IPS-15b (cell line): ENCODE measurements around the gene CLDN19.
"Not testable (repeated sequence)": the region's sequence is repeated elsewhere in the genome, so short reads cannot be mapped to it uniquely, and the experiment has no call there.

Experiments
- H3K27me3 ChIP-seq: one replicate; pipeline ENCODE4 v1.6.1; 2013; ENCODE audit warnings: low read length; ENCODE audit not compliant: control insufficient read depth, insufficient read depth
- H3K36me3 ChIP-seq: one replicate; pipeline ENCODE4 v1.6.1; 2013; ENCODE audit warnings: low read length; ENCODE audit not compliant: control insufficient read depth, insufficient read depth
- H3K4me1 ChIP-seq: one replicate; pipeline ENCODE4 v1.6.1; 2013; ENCODE audit warnings: mild to moderate bottlenecking, low read length; ENCODE audit not compliant: control insufficient read depth, insufficient read depth
- H3K4me3 ChIP-seq: one replicate; pipeline ENCODE4 v1.5.1; 2013; ENCODE audit warnings: low read depth, low read length
- H3K9ac ChIP-seq: one replicate; pipeline ENCODE4 v1.6.1; 2013; ENCODE audit warnings: low read depth, mild to moderate bottlenecking, low read length
- H3K9me3 ChIP-seq: one replicate; pipeline ENCODE4 v1.6.1; 2013; ENCODE audit warnings: mild to moderate bottlenecking, low read length; ENCODE audit not compliant: control insufficient read depth, insufficient read depth

Gene CLDN19

DNA sequence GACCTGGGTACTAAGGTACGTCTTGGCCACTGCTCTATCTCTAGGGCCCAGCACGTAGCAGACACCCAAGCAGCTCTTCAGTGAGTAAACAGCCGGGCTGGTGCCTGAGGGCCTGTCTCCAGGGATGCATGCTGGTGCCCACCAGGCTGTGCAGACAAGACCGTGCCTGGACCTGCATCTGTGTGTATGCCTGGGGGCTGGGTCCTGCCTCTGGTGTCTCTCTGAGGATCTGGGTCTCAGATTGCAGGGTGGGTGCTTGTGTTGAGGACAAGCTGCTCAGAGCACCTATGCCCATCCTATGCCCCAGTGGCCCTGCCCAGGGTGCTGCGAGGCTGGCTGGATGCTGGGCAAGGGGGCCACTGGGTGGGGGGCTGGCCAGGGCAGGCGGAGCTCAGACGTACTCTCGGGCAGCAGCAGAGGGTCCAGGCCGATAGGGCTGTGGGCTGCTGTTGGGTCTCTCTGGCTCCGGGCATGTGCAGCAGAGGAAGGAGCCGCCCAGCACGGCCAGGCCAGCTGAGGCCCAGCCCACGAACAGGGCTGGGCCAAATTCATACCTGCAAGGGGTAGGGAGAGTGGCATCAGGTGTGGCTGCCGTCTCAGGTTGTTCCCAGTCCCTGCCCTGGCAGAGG is 4.4 kb downstream of the CLDN19 start:
- Histone ChIP-seq H3K4me3 (no peak overlapping the region), H3K27me3 (no peaks in the 10 kb centered on the region), H3K36me3 (peaks cover 4% of the 10 kb centered on the region), H3K9me3 (no peaks in the 10 kb centered on the region), H3K9ac (no peak overlapping the region), H3K4me1 (peaks cover 8% of the 10 kb centered on the region)

DNA sequence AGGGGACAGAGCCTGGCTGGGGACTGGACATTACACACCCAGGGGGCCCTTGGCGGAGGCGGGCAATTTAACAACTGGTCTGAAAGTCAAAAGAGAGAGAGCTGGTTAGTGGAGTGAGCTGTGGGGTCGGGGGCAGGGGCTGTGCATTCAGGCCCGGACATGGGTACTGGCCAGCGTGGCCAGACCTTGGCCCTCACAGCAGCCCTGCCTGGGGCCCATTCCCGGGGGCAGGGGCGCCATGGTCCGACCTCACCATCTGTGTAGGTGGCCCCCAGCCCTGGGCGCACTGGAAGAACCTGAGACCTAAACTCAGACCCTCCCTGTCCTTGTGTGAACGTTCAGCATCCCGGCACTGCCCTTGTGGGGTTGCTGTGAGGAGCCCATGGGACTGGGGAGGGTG is 5.0 kb downstream of the CLDN19 start:
- no peaks in the 10 kb centered on the region for H3K27me3 ChIP-seq
- H3K4me1 ChIP-seq: peaks cover 5% of the 10 kb centered on the region
- H3K36me3 ChIP-seq: peaks cover 4% of the 10 kb centered on the region
- H3K4me3 ChIP-seq: no peak overlapping the region
- H3K9me3 ChIP-seq: no peaks in the 10 kb centered on the region
- H3K9ac ChIP-seq: no peak overlapping the region

DNA sequence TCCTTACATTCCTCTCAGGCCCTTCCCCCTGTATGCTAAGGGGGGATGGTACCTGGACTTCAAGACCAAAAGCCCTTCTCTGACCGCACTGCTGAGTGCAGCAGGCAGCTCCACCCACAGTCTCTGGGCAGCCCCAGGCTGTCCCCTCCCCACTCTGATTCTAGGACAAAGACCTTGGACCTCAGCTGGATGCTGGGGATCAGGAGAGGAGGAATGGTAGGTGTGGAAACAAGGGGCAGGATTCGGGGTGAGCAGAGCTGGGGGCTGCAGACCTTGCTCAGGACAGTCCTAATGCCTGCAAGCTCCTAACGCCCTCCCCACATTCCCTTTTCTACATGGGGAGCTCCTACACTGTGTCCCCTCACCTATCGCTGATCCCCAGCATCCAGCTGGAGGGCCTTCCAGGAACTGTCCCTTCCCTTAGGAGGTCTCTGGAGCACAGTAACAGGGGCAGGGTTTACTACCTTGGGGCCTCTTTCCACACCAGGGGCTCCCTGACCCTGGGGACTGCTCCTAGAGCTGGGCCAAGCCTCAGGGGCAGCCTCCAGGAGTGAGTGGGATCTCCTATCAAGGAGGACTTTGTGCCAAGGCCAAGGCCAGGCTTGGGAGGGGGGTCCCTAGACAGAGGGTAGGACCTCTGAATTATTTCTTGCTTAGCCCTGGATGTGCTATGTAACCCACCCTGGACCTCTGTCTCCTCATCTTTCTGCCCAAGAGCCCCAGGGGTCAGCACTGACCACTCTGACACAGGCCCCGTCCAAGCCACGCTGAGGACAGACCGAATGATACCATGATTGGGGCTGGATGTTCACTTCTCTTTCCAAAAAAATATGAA is 5.6 kb downstream of the CLDN19 start:
- no peak overlapping the region for H3K4me3 ChIP-seq
- H3K9me3 ChIP-seq: no peaks in the 10 kb centered on the region
- peaks cover under 1% of the 10 kb centered on the region for H3K4me1 ChIP-seq
- no peak overlapping the region for H3K9ac ChIP-seq
- no peaks in the 10 kb centered on the region for H3K27me3 ChIP-seq
- peaks cover 4% of the 10 kb centered on the region for H3K36me3 ChIP-seq

DNA sequence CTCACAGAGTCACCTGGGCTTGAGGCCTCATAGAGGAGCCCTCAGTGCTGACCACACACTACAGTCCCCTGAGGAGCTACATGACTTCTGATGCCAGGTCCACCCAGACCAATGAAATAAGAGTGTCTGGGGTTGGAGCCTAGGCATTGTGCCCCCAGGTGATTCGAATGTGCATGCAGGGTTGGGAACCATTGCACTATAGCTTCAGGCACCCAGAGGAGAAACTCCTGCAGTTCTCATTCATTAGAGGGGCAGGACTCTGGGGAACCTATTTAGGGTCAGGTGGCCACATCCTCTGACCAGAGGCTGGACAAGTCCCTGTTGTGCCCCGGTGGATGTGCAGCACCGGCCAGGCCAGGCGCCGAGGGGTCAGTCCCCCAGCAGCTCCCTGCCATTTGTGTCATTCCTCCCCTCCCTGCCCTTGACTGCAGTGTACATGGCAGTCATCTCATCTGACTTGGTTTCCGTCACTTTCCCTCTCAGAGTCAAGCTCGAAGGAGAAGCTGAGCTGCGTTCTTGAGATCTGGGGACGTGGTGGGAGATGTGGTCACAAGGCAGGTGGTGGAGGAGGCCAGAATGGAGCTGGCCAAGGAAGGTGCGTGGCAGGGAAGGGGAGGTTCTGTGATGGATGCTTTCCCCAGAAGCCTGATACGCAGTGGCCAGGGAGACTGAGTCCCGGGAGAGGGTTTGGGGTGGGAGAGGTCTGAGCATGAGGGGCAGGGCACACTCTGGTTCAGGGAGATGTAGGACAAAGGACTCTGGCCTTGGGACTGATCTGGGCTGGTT is 6.4 kb downstream of the CLDN19 start:
- no peaks in the 10 kb centered on the region for H3K27me3 ChIP-seq

DNA sequence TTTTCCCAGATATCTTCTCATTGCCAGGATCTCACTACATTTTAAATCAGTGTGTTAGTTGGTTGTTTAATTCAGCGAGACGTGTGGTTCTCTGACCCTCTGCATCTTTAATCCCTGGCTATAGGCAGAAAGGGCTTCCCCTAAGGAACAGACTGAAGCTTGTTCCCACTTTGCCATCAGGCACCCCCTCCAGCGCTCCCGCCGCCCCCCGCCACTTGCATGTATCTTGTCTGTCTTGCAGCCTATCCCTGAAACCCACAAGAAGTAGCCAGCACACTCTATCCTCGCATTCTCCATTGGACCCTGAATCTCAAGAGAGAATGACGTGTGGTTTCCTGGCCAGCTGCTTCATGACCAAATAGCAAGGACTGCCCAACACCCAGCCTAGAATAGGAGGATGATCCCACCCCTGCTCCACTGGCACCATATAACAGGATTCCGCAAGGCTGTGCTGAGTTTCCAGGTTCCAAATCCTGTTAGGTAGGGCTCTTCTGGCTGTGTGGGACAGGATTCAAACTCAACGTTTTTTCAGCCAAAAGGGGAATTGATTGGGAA is 7.8 kb downstream of the CLDN19 start:
- Histone ChIP-seq H3K9me3 (no peaks in the 10 kb centered on the region), H3K27me3 (no peaks in the 10 kb centered on the region), H3K9ac (no peak overlapping the region), H3K4me1 (no peaks in the 10 kb centered on the region), H3K4me3 (no peak overlapping the region), H3K36me3 (peaks cover 4% of the 10 kb centered on the region)

More for the DNA sequence above, 6.4 kb downstream of the CLDN19 start:
- H3K36me3 ChIP-seq: peaks cover 4% of the 10 kb centered on the region
- no peak overlapping the region for H3K9ac ChIP-seq
- H3K4me1 ChIP-seq: no peaks in the 10 kb centered on the region
- no peaks in the 10 kb centered on the region for H3K9me3 ChIP-seq
- no peak overlapping the region for H3K4me3 ChIP-seq

DNA sequence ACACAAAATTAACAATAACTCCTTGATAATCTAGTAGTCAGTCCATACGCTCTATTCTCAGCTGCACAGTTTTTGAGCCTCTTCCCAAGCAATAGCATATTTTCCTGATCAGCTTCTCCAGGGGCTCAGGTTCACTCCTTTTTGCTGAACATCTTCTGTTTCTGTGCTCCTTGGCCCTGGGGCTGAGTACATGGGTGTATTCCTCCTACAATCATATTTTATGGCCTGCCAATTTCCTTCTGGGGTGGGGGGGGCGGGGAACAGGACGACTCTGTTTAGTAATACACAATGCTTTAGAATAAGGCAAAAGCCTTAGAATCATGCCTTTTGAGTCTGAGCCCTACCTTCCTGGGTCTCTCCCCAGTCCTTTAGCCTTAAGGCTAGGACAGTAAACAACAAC is 8.5 kb downstream of the CLDN19 start:
- no peak overlapping the region for H3K4me3 ChIP-seq
- peaks cover under 1% of the 10 kb centered on the region for H3K36me3 ChIP-seq
- H3K9ac ChIP-seq: no peak overlapping the region
- no peaks in the 10 kb centered on the region for H3K9me3 ChIP-seq
- H3K27me3 ChIP-seq: no peaks in the 10 kb centered on the region
- no peaks in the 10 kb centered on the region for H3K4me1 ChIP-seq

DNA sequence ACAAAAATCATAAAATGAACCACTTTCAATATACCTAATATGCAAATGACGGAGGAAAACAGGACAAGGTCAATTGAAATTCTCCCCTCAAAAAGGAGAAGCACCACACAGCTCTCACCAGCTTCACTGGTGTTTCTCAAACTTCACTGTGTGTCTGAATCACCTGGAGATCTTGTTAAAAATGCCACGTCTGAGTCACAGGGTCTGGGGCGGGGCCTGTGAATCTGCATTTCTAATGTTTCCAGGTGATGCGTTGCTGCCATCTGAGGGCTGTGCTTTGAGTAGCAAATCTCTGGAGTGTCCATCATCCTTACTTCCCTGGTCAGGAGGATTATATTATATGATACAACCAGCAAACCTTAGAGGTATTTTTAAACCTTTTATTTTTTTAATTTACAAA is 9.0 kb downstream of the CLDN19 start:
- Histone ChIP-seq H3K36me3 (no peaks in the 10 kb centered on the region), H3K9ac (no peak overlapping the region), H3K4me1 (no peaks in the 10 kb centered on the region), H3K9me3 (no peaks in the 10 kb centered on the region), H3K4me3 (no peak overlapping the region), H3K27me3 (no peaks in the 10 kb centered on the region)

DNA sequence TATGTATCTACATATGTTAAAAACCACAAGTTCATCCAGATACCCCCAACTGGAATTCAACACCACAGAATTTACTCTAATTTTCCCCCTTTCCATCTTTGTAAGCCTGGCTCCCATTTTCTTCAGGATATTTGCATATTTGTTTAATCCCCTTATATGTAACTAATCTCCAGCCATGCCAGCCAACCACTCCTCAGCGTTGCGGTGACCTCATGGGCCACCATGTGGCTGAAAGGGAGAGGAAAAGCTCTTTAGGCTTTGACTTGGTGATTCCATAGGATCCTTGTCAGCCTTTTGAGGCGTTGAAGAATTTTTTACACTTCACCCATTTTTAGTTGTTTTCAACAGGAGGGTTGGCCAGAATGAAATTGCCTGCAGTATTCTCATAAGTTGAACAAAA is 10.0 kb downstream of the CLDN19 start:
- H3K9ac ChIP-seq: no peak overlapping the region
- no peaks in the 10 kb centered on the region for H3K27me3 ChIP-seq
- no peaks in the 10 kb centered on the region for H3K36me3 ChIP-seq
- no peak overlapping the region for H3K4me3 ChIP-seq
- no peaks in the 10 kb centered on the region for H3K4me1 ChIP-seq
- H3K9me3 ChIP-seq: no peaks in the 10 kb centered on the region

DNA sequence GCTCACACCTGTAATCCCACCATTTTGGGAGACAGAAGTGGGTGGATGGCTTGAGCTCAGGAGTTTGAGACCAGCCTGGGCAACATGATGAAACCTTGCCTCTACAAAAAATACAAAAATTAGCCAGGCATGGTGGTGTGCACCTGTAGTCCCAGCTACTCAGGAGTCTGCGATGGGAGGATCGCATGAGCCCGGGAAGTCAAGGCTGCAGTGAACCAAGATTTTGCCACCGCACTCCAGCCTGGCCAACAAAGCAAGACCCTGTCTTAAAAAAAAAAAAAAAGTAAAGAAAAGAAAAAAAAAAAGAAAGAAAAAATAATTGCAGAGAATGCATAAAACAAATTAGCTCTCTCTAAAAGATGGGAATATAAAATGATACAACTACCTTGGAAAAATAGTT is 14.2 kb downstream of the CLDN19 start:
- not testable (repeated sequence) for H3K36me3 ChIP-seq, H3K4me1 ChIP-seq, H3K4me3 ChIP-seq, H3K27me3 ChIP-seq, H3K9me3 ChIP-seq, H3K9ac ChIP-seq

DNA sequence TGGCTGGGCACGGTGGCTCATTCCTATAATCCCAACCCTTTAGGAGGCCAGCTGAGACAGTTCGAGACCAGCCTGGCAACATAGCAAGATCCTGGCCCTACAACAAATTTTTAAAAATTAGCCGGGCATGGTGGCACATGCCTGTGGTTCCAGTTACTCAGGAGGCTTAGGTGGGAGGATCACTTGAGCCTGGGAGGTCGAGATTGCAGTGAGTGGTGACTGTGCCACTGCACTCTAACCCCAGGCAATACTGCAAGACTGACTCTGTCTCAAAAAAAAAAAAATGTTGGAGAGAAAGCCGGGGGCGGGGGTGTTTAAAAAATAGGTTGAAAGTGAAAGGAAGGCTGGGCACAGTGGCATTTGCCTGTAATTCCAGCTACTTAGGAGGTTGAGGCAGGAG is 16.5 kb downstream of the CLDN19 start:
- Histone ChIP-seq H3K9me3 (no peaks in the 10 kb centered on the region), H3K4me3 (no peak overlapping the region), H3K9ac (no peak overlapping the region), H3K27me3 (no peaks in the 10 kb centered on the region), H3K4me1 (no peaks in the 10 kb centered on the region), H3K36me3 (no peaks in the 10 kb centered on the region)

DNA sequence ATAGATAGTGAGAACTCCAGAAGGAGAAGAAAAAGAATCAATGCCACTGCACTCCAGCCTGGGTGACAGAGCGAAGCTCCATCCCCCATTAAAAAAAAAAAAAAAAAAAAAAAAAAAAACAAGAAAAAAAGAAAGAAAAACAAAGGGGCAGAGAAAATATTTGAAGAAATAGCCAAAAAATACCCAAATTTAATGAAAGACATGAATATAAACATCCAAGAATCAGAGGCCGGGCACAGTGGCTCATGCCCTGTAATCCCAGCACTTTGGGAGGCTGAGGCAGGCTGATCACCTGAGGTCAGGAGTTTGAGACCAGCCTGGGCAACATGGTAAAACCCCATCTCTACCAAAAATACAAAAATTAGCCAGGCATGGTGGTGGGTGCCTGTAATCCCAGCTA is 17.6 kb downstream of the CLDN19 start:
- H3K4me3 ChIP-seq, H3K9ac ChIP-seq, H3K4me1 ChIP-seq, H3K27me3 ChIP-seq, H3K36me3 ChIP-seq, H3K9me3 ChIP-seq: not testable (repeated sequence)
